ENCODE data around the gene CNIH2.

GRCh38 chr11:66324664-66325063 lies 46.7 kb downstream of the CNIH2 start:
- no peak for TF ChIP-seq EZH2 (IDR thresholded peaks at IDR 0.05)
- TF ChIP-seq EZH2phosphoT487 (IDR thresholded peaks at IDR 0.05; ENCODE audit: borderline replicate concordance) = no peak
- TF ChIP-seq, protein P1, sequence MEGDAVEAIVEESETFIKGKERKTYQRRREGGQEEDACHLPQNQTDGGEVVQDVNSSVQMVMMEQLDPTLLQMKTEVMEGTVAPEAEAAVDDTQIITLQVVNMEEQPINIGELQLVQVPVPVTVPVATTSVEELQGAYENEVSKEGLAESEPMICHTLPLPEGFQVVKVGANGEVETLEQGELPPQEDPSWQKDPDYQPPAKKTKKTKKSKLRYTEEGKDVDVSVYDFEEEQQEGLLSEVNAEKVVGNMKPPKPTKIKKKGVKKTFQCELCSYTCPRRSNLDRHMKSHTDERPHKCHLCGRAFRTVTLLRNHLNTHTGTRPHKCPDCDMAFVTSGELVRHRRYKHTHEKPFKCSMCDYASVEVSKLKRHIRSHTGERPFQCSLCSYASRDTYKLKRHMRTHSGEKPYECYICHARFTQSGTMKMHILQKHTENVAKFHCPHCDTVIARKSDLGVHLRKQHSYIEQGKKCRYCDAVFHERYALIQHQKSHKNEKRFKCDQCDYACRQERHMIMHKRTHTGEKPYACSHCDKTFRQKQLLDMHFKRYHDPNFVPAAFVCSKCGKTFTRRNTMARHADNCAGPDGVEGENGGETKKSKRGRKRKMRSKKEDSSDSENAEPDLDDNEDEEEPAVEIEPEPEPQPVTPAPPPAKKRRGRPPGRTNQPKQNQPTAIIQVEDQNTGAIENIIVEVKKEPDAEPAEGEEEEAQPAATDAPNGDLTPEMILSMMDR (IDR thresholded peaks at IDR 0.05 in 2 of 3, conservative IDR thresholded peaks at IDR 0.05 in 1 of 3; ENCODE audit: borderline replicate concordance in 1 of 3, insufficient read depth in 1 of 3, low read depth in 2 of 3, low read length in 2 of 3) = no peak
- TF ChIP-seq CEBPB (IDR thresholded peaks at IDR 0.05; ENCODE audit: low read depth) = no peak

Measured in HCT116 (cell line).